B cell (primary cell): ENCODE measurements around the gene NUDT1. TPM values are rescaled to one million over a fixed set of nuclear protein-coding genes. Genes with fewer than 3 reads are reported as not detected.

ENCODE experiments used
- ATAC-seq: fragments of 200-7000 bp; cut with Tn5 transposase; one replicate; pipeline ENCODE4 v1.10.0; 2021; ENCODE audit warnings: low read depth, mild to moderate bottlenecking, moderate number of reproducible peaks, moderate library complexity
- CTCF ChIA-PET: fragments of 350-600 bp; sonication (Branson Sonifier 250); formaldehyde crosslinking; loops from one replicate; lab custom pipeline; 2021; ENCODE audit warnings: antibody characterized with exemption, inconsistent platforms; lab: Charles Lee
- POLR2A ChIA-PET: fragments of 350-600 bp; sonication (Branson Sonifier 250); formaldehyde crosslinking; loops from one replicate; lab custom pipeline; 2021; ENCODE audit warnings: antibody characterized with exemption; lab: Charles Lee
- DNase-seq: peaks from one replicate; pipeline ENCODE4 v3.0.0; 2013
- H2AFZ ChIP-seq: 2 replicates; pipeline ENCODE4 v1.6.1; 2012; ENCODE audit warnings: mild to moderate bottlenecking, low read depth, low read length; ENCODE audit not compliant: insufficient read depth, poor library complexity, severe bottlenecking
- H3K27ac ChIP-seq, 2 donors: 1 replicate in 1 of 2; 2 replicates in 1 of 2; pipeline ENCODE4 v1.5.1; 2012 to 2013; ENCODE audit warnings: low read length in 2 of 2, mild to moderate bottlenecking in 2 of 2, moderate library complexity in 1 of 2
- H3K27me3 ChIP-seq, 4 experiments: fragments of 200-600 bp in 1 of 4; sonication (generic) in 1 of 4; replicated peaks in 1 of 4; 1 replicate in 2 of 4; 2 replicates in 2 of 4; pipeline versions ENCODE4 v1.6.1 to v1.7.0; 2013 to 2016; ENCODE audit warnings: low read length in 3 of 4, mild to moderate bottlenecking in 2 of 4, mixed read lengths in 1 of 4, moderate library complexity in 1 of 4; ENCODE audit not compliant: insufficient read depth in 4 of 4, control insufficient read depth in 3 of 4; ENCODE audit errors: control extremely low read depth in 1 of 4
- H3K36me3 ChIP-seq, 2 experiments: replicated peaks in 1 of 2; 1 replicate in 1 of 2; 2 replicates in 1 of 2; pipeline versions ENCODE4 v1.6.1 to v1.7.1; 2013; ENCODE audit warnings: low read length in 1 of 2; ENCODE audit not compliant: insufficient read depth in 2 of 2, control insufficient read depth in 1 of 2; ENCODE audit errors: control extremely low read depth in 1 of 2, extremely low read depth in 1 of 2
- H3K4me1 ChIP-seq, 2 donors: fragments of 200-600 bp in 1 of 2; sonication (generic) in 1 of 2; 1 replicate in 1 of 2; 2 replicates in 1 of 2; pipeline versions ENCODE4 v1.5.1 to v1.6.1; 2013 to 2017; ENCODE audit warnings: low read length in 2 of 2; ENCODE audit not compliant: control insufficient read depth in 2 of 2, insufficient read depth in 2 of 2
- H3K4me2 ChIP-seq: replicated peaks from 2 replicates; pipeline ENCODE3; 2012; ENCODE audit warnings: mild to moderate bottlenecking, low read depth, low read length; ENCODE audit not compliant: poor library complexity, severe bottlenecking
- H3K4me3 ChIP-seq, 5 experiments: fragments of 200-600 bp in 1 of 5; sonication (generic) in 1 of 5; 1 replicate in 3 of 5; 2 replicates in 2 of 5; pipeline versions ENCODE4 v1.5.1 to v1.7.0; 2011 to 2016; ENCODE audit warnings: low read length in 4 of 5, mild to moderate bottlenecking in 4 of 5, low read depth in 2 of 5, control low read depth in 1 of 5, moderate library complexity in 1 of 5; ENCODE audit not compliant: insufficient read depth in 1 of 5; ENCODE audit errors: control extremely low read depth in 1 of 5, extremely low read depth in 1 of 5
- H3K79me2 ChIP-seq: fragments of 200-600 bp; sonication (generic); one replicate; pipeline ENCODE4 v1.6.0; 2016; ENCODE audit warnings: low read length; ENCODE audit not compliant: control insufficient read depth, insufficient read depth
- H3K9ac ChIP-seq: fragments of 200-600 bp; sonication (generic); 2 replicates; pipeline ENCODE4 v1.6.1; 2017; ENCODE audit warnings: mild to moderate bottlenecking, low read length, moderate library complexity
- H3K9me3 ChIP-seq, 3 donors: one replicate each; pipeline versions ENCODE4 v1.6.1 to v1.7.1; 2013; ENCODE audit warnings: low read length in 2 of 3; ENCODE audit not compliant: control insufficient read depth in 2 of 3, insufficient read depth in 1 of 3; ENCODE audit errors: control extremely low read depth in 1 of 3
- H4K20me1 ChIP-seq: 2 replicates; pipeline ENCODE4 v1.6.0; 2012; ENCODE audit warnings: mild to moderate bottlenecking, low read length; ENCODE audit not compliant: insufficient read depth, control insufficient read depth, poor library complexity, severe bottlenecking
- H3K27ac Mint-ChIP-seq: one replicate; pipeline ENCODE4 v1.8.0; 2021; ENCODE audit warnings: mixed read lengths
- H3K27me3 Mint-ChIP-seq: one replicate; pipeline ENCODE4 v1.8.0; 2021; ENCODE audit warnings: mixed read lengths
- H3K4me1 Mint-ChIP-seq: one replicate; pipeline ENCODE4 v1.8.0; 2021; ENCODE audit warnings: mixed read lengths
- H3K4me3 Mint-ChIP-seq: one replicate; pipeline ENCODE4 v1.8.0; 2021; ENCODE audit warnings: mixed read lengths
- H3K9me3 Mint-ChIP-seq: one replicate; pipeline ENCODE4 v1.8.0; 2022; ENCODE audit warnings: mixed read lengths; ENCODE audit not compliant: insufficient read depth
- CTCF ChIP-seq: fragments of 200-600 bp; IDR thresholded peaks from one replicate; pipeline ENCODE4 v1.8.0; 2022; ENCODE audit warnings: antibody characterized with exemption, mild to moderate bottlenecking
- EZH2 ChIP-seq: IDR thresholded peaks from 2 replicates; pipeline ENCODE4 v1.6.1; 2012; ENCODE audit warnings: borderline replicate concordance, low read depth, mild to moderate bottlenecking, moderate library complexity, low read length; ENCODE audit not compliant: insufficient read depth, poor library complexity, severe bottlenecking
- WGBS: methylation state at CpG from one replicate; pipeline ENCODE4 v1.1.5; 2013; ENCODE audit warnings: missing lambda C conversion rate; ENCODE audit not compliant: insufficient coverage; 5-methylcytosine and 5-hydroxymethylcytosine counted together
- intact Hi-C: fragments of 100-400 bp; cut with micrococcal nuclease; formaldehyde crosslinking; loops from one replicate; pipeline ENCODE4 v1.10.0; 2022
- polyA plus RNA-seq: library from polyadenylated mRNA; depleted of rRNA; stranded (reverse); fragments of >200 nt; gene quantifications from 2 replicates; pipeline ENCODE4 v1.2.3, GENCODE V29; 2012
- total RNA-seq, 2 donors: library from RNA; stranded (reverse); fragments of 120-200 nt in 1 of 2; gene quantifications; 1 replicate in 1 of 2; 2 replicates in 1 of 2; pipeline versions ENCODE4 v1.2.3 to v1.2.4, GENCODE V29; 2013 to 2022

NUDT1 gene
- total and polyA plus RNA-seq, 2 donors (not counting 1 experiment from before 2014, with no cell fraction given): 21.1 to 22.9 TPM

- no peaks in the 10 kb centered on the region for H3K9me3 Mint-ChIP-seq
- H3K4me1 Mint-ChIP-seq: peaks cover 15% of the 10 kb centered on the region
- ChIA-PET POLR2A (interaction anchor here (0.5 kb wide), 1 partner anchor 439 kb away, joined by 6 read pairs; no protein-coding TSS in a partner anchor), CTCF (interaction anchor here (1.0 to 1.5 kb wide), 2 partner anchors 13 to 144 kb away, joined by 4 to 5 read pairs; no protein-coding TSS in a partner anchor)
- Histone ChIP-seq H3K4me2 (peak overlapping the region; percentile 17), H3K79me2 (peaks cover 34% of the 10 kb centered on the region), H3K4me1 (peaks cover 0 to 14% of the 10 kb centered on the region in 2 donors), H3K4me3 (no peak overlapping the region), H2AFZ (no peak overlapping the region), H3K9ac (no peak overlapping the region), H3K27me3 (no peaks in the 10 kb centered on the region), H4K20me1 (peaks cover 9% of the 10 kb centered on the region), H3K9me3 (no peaks in the 10 kb centered on the region), H3K36me3 (peaks cover 0 to 35% of the 10 kb centered on the region in 2 experiments), H3K27ac (no peak overlapping the region)
- no peak for TF ChIP-seq CTCF
- TF ChIP-seq EZH2: no peak
- ATAC-seq: peak; percentile 54
- peak; percentile 32 for DNase-seq
- 69% methylated on average over 13 of the region's 13 CpGs for WGBS
- H3K27me3 Mint-ChIP-seq: no peaks in the 10 kb centered on the region
- H3K27ac Mint-ChIP-seq: no peak overlapping the region
- intact Hi-C loops: no loop called here
- no peak overlapping the region for H3K4me3 Mint-ChIP-seq
Measured at GRCh38 chr7:2203766-2204300, 38.2 kb upstream of the NUDT1 start.

- no peak overlapping the region for H3K9ac ChIP-seq
- no peak for TF ChIP-seq CTCF
- no peak for TF ChIP-seq EZH2
- H2AFZ ChIP-seq: no peak overlapping the region
- no peak for DNase-seq
- H3K4me2 ChIP-seq: no peak overlapping the region
- H3K36me3 ChIP-seq: peaks cover 0 to 30% of the 10 kb centered on the region in 2 experiments
- peaks cover 0 to 14% of the 10 kb centered on the region in 2 donors for H3K4me1 ChIP-seq
- Mint-ChIP-seq H3K4me1 (peaks cover 17% of the 10 kb centered on the region), H3K27ac (no peak overlapping the region), H3K4me3 (no peak overlapping the region), H3K27me3 (no peaks in the 10 kb centered on the region), H3K9me3 (no peaks in the 10 kb centered on the region)
- no peak overlapping the region for H3K4me3 ChIP-seq
- intact Hi-C loops: no loop called here
- no peak for ATAC-seq
- H3K9me3 ChIP-seq: no peaks in the 10 kb centered on the region
- no peak overlapping the region for H3K27ac ChIP-seq
- H3K79me2 ChIP-seq: peaks cover 30% of the 10 kb centered on the region
- ChIA-PET POLR2A (interaction anchor here (0.7 kb wide), 1 partner anchor 114 kb away, joined by 4 read pairs; no protein-coding TSS in a partner anchor), CTCF (interaction anchor here (1.0 to 1.5 kb wide), 2 partner anchors 13 to 144 kb away, joined by 4 to 5 read pairs; no protein-coding TSS in a partner anchor)
- 96% methylated on average over 10 of the region's 11 CpGs for WGBS
- no peaks in the 10 kb centered on the region for H3K27me3 ChIP-seq
- H4K20me1 ChIP-seq: peaks cover 9% of the 10 kb centered on the region
Measured at GRCh38 chr7:2204446-2204845, 37.6 kb upstream of the NUDT1 start.
